Stimulated activated CD4-positive, alpha-beta T cell treated with anti-CD3 and anti-CD28 coated beads, Interleukin-4, amount 100 ng/mL, for 48 hours (primary cell): ENCODE data around the gene STX19.
A peak's percentile ranks its signal among the peaks of the same experiment; 100 is the strongest.
"Not testable (repeated sequence)": the region's sequence is repeated elsewhere in the genome, so short reads cannot be mapped to it uniquely, and the experiment has no call there.

Experiments used
- DNase-seq, 2 donors: peaks; one replicate each; pipeline ENCODE4 v3.0.0-alpha.2; 2020; ENCODE audit warnings: low read depth in 2 of 2

Gene STX19, protein sequence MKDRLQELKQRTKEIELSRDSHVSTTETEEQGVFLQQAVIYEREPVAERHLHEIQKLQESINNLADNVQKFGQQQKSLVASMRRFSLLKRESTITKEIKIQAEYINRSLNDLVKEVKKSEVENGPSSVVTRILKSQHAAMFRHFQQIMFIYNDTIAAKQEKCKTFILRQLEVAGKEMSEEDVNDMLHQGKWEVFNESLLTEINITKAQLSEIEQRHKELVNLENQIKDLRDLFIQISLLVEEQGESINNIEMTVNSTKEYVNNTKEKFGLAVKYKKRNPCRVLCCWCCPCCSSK

DNA sequence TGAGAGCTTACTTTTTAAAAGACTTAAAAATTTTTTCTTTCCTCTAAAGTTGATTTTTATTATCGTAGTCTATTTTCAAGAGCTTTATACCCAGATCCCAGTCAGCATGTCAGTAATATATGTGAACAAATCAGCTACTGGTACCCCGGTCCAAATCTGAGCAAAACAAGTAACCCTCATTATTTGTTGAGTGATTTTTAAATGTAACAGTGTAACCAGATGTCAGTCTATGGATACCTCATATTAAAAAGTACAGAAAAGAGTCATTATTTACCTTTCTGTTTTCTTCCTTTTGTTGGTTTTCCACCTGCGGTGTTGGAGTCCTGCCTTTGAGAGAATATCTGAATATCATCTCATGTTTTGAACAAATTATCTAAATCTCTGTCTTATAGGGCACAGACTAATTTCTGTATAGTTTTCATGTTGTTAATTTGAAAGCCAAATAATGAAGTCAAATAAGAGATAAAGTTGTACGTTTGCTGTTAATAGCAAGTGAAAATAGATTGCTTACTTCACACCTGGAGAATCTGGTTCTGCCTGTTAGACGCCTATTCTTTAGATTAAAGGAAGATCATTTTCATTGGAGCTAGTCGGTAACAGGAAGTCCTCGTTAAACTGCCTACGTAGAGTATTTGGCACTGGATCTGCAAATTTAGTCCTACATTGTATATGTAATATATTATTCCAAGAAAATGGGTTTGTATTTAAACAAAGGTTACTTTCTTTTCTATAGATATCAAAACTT, at the start of gene STX19:
TSS of gene STX19 (minus strand) at position 505 of the 745 bp plus-strand sequence. CDS start 13,328 bp downstream, outside the sequence.
- DNase-seq, result no peak

GRCh38 chr3:94076055-94076454, 47.7 kb upstream of the STX19 start:
- DNase-seq, result no peak

GRCh38 chr3:94071713-94072284, 43.4 kb upstream of the STX19 start:
- no peak for DNase-seq

DNA sequence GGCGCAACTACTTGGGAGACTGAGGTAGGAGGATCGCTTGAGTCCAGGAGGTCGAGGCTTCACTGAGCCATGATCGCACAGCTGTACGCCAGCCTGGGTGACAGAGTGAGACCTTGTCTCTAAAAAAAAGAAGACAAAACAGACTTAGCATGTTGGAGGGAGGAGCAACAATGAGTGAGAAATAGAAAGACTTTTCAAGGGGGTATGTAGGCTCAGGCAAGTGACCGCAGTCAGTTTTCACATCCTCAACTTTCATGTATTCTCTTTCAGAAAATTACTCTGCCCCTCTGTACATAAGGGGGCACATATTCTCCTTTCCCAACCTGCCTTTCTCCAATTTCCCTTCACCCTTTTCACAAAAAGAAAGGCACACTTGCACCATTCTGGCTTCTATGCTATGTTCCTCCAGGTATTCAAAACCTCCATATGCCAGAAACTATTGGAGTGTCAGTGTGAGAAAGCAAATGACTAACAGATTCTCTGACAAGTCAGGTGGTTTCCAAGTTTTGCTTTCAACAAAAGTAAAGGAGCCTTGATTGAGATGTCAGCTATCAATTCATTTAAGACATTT, 42.0 kb upstream of the STX19 start:
- DNase-seq, result no peak

GRCh38 chr3:94069194-94069813, 40.9 kb upstream of the STX19 start:
- no peak for DNase-seq

DNA sequence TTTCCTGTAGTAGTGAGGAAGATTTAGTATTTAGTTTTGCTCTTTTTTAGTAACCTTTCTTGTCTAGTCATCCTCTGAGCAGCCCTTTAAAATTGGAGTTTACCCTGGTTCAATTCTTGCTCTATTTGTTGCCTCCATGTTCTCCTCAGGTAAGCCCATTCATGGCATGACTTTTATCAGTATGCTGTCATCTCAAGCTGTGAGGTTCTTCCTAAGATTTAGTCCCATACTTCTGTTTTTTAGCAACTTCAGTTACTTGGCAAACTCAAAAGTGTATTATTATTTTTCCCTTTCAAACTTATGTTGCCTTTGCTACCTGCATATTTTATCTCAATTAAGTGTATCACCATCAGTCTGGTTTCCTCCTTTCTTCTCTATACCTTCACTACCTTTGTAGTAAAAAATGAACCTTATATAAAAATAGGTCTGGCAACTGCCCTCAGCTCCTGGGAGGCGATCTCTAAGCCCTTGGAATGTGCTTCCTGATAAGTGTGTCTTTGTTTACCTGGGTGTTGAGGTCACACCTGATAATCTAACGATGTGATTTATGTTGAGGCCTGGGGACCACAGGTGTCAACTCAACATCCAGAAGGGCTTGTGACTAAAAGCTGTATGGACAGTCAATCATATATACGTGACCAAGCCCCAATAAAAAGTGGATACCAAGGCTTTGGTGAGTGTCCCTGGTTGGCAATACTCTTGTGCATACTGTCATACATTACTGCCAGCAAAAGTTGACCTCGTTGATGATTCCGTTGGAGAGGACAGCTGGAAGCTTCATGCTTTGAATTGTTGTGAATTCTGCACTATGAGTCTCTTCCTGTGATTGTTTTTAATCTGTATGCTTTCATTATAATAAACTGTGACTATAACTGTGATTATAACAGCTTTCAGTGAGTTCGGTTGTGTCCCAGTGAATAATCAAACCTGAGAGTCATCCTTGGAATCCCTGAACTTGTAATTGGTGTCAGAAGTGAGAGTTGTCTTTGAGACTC, 38.4 kb upstream of the STX19 start:
- DNase-seq, result no peak

DNA sequence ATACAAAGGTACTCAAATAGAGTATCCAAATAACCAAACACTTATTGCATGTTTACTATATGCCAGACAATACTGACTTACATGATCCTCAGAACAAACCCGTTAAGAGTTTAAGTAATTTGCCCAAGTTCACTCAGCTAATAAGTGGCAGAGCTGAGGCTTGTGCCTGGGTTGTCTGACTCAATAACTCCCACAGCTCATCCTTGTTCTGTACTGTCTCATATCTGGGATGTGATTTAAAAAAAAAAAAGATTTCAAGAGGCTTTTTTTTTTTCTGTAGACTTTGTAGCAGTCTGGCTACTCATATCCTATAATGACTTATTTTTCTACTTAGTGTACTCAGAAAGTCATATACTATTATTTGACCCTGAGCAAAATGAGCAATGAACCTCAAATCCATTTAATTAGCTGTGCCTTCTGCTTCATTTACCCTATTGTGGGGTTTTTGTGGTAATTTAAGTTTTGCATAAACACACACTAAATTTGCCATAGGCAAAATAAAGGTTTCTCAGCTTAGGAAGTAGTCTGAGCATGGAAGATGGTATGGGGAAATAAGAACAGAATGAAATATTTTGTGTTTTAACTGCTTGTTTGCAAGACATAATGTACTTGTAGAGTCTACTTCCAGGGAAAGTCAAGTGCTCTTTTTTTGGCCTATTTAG, 37.6 kb upstream of the STX19 start:
- no peak for DNase-seq

- DNase-seq, result no peak
These were observed 36.7 kb upstream of the STX19 start for GRCh38 chr3:94065122-94065521.

GRCh38 chr3:94064243-94064860, 36.0 kb upstream of the STX19 start:
- DNase-seq, result no peak

GRCh38 chr3:94063496-94064119, 35.2 kb upstream of the STX19 start:
- no peak for DNase-seq

DNA sequence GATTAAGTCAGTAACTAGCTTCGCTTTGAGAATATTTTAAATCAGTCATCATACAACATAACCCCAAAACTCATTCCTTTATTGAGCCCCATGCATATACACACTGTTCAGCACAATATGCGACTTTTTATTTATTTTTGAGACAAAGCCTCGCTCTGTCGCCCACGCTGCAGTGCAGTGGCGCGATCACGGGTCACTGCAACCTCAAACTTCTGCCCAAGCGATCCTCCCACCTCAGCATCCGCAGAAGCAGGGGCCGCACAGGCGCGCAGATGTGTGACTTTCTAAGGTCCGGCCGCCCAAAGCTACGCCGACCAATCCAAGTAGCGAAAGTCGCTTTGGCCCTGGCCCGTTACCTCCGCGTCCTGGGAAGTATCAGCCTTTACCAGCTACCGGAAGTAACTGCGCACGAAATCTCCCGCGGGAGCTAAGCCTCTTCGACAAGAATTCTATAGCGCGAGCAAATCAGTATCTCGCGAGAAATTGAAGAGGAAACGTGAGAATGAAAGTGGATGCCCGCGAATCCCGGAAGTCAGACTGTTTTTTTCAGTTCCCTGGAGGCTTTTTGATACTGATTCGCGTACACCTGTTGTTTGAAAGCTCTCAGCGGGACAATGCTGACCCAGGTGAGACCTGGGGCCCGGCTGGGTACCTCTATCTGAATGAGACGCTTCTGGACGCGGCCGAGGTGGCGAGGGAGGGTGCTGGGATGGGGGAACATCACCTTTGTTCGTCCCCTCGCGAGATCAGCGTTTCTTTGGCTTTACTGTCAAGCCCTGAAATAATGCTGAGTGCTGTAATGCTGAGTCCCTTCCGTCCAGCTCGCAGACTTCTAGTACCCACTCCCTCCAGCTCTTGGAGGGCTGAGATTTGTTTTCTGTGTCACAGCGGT, 34.4 kb upstream of the STX19 start, which contains the start of the genes DHFR2 and NSUN3:
TSS of gene DHFR2 (minus strand) at position 404 of the 892 bp plus-strand sequence. CDS start 1,405 bp downstream, outside the sequence.
TSS of gene NSUN3 (plus strand) at position 549 of the 892 bp plus-strand sequence. CDS start at position 615, 66 bp downstream.
- DNase-seq, result peak; percentile 63 to 72

DNA sequence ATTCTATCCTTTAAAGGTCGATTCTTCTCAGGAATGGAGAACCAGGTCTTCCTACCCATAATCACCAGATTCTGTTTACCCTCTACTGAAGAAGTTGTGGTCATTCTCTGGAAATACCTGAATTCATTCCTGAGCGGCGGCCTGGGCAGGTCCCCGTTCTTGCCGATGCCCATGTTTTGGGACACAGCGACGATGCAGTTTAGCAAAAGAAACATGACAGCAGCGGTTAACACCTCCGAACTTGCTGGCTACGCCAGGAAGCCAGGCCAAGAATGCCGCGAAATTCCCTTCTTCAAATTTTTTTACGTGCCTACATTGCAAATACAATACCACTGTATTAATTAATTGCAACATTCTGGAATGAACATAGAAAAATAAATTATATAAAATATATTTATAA, 32.9 kb upstream of the STX19 start:
- no peak for DNase-seq

DNA sequence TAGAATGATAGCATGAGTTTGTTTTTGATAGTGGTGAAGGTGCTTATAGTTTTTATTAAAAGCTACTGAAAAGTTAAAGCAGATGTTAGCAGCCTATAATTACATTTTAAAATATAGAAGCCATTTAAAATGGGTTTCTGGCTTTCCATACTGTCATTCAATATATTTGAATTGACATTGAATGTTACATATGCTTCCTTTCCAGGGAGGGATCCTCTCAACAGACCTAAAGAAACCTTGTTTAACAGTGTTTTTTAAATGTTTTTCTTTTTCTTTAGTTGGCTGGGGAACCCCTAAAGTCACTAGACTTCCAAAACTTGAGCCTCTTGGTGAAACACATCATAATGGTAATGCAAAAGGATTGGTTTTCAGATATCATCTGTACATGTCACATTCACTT, 22.1 kb upstream of the STX19 start:
- no peak for DNase-seq

DNA sequence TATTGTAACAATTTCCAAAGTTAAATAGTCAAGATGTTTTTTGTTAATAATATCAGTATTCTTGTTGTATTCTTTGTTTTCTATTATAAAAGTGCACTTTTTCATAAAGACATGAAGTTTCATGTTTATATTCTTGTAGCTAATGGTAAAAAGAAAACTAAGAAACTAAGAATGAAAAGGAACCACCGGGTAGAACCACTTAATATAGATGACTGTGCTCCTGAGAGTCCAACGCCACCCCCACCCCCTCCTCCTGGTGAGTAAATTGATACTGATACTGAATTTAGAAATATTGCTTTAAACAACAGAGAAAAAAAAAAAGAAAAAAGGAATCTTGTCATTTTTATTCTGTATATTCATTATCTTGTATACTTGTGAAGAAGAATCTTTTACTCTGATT, 20.9 kb upstream of the STX19 start:
- no peak for DNase-seq

GRCh38 chr3:94046533-94046932, 18.1 kb upstream of the STX19 start:
- no peak for DNase-seq

- DNase-seq, result not testable (repeated sequence)
These were observed 15.9 kb upstream of the STX19 start for GRCh38 chr3:94044100-94044936.

- no peak for DNase-seq
These were observed 14.9 kb upstream of the STX19 start for GRCh38 chr3:94043285-94043684.
